Astrocyte (in vitro differentiated cells and primary cell): ENCODE data around the gene JMJD6.

ENCODE experiments used
- EZH2 ChIP-seq: IDR thresholded peaks from 2 replicates; pipeline ENCODE4 v1.6.1; 2012; ENCODE audit warnings: mild to moderate bottlenecking, low read length, inconsistent platforms; ENCODE audit not compliant: insufficient read depth
- TF ChIP-seq, protein P1 (sequence below): IDR thresholded peaks from 2 replicates; pipeline ENCODE4 v1.5.1; 2011; ENCODE audit warnings: low read depth, mild to moderate bottlenecking, inconsistent platforms, low read length, moderate library complexity; ENCODE audit not compliant: insufficient read depth

DNA sequence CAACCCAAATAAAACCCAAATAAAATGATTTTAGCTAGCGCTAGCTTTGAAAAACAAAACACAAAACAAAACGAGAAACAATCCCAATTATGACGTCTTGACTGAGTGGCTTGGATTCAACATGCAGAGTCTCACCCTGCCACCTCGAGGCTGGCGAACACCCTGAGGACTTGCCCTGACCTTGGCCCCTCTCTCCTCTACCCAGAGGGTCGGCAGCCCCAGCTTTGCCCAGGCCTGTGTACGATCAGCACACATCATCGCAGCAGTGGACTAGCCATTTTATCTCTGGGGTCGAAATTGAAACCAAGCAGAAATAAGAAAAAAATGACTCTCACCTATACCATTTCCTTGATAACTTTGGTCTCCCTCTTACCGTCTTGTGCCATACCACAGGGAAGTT lies 4.9 kb downstream of the JMJD6 start:
- TF ChIP-seq, protein P1, sequence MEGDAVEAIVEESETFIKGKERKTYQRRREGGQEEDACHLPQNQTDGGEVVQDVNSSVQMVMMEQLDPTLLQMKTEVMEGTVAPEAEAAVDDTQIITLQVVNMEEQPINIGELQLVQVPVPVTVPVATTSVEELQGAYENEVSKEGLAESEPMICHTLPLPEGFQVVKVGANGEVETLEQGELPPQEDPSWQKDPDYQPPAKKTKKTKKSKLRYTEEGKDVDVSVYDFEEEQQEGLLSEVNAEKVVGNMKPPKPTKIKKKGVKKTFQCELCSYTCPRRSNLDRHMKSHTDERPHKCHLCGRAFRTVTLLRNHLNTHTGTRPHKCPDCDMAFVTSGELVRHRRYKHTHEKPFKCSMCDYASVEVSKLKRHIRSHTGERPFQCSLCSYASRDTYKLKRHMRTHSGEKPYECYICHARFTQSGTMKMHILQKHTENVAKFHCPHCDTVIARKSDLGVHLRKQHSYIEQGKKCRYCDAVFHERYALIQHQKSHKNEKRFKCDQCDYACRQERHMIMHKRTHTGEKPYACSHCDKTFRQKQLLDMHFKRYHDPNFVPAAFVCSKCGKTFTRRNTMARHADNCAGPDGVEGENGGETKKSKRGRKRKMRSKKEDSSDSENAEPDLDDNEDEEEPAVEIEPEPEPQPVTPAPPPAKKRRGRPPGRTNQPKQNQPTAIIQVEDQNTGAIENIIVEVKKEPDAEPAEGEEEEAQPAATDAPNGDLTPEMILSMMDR, result no peak
- no peak for TF ChIP-seq EZH2
